Osteoblast (primary cell): ENCODE measurements around the gene LRRN2. TPM values are rescaled to one million over a fixed set of nuclear protein-coding genes. Genes with fewer than 3 reads are reported as not detected.

Experiments used
- DNase-seq: peaks from one replicate; pipeline ENCODE4 v3.0.0; 2011; ENCODE audit warnings: low spot score, mixed read lengths; ENCODE audit not compliant: insufficient read length; ENCODE audit errors: missing footprints
- H2AFZ ChIP-seq: 2 replicates; pipeline ENCODE4 v1.6.0; 2011; ENCODE audit warnings: mild to moderate bottlenecking, low read length
- H3K27ac ChIP-seq: 2 replicates; pipeline ENCODE4 v1.5.1; 2011; ENCODE audit warnings: mild to moderate bottlenecking, low read depth, low read length, moderate library complexity
- H3K27me3 ChIP-seq: 2 replicates; pipeline ENCODE4 v1.6.0; 2012; ENCODE audit warnings: mild to moderate bottlenecking, control low read depth, inconsistent platforms, low read length, moderate library complexity; ENCODE audit not compliant: insufficient read depth
- H3K36me3 ChIP-seq: 2 replicates; pipeline ENCODE4 v1.5.1; 2011; ENCODE audit warnings: mild to moderate bottlenecking, low read length, control low read depth, moderate library complexity; ENCODE audit not compliant: insufficient read depth
- H3K4me1 ChIP-seq: 2 replicates; pipeline ENCODE4 v1.5.1; 2011; ENCODE audit warnings: mild to moderate bottlenecking, low read length, control low read depth, moderate library complexity; ENCODE audit not compliant: insufficient read depth
- H3K4me2 ChIP-seq: 2 replicates; pipeline ENCODE4 v1.6.0; 2011; ENCODE audit warnings: mild to moderate bottlenecking, low read length; ENCODE audit not compliant: insufficient read depth
- H3K4me3 ChIP-seq: fragments of 200-600 bp; sonication (generic); 3 replicates; pipeline ENCODE4 v1.5.1; 2012; ENCODE audit warnings: mild to moderate bottlenecking, low read length, inconsistent platforms; ENCODE audit not compliant: insufficient read depth
- H3K79me2 ChIP-seq: 2 replicates; pipeline ENCODE4 v1.6.0; 2012; ENCODE audit warnings: mild to moderate bottlenecking, low read length, control low read depth, inconsistent platforms; ENCODE audit not compliant: insufficient read depth
- H3K9me3 ChIP-seq: 2 replicates; pipeline ENCODE4 v1.5.1; 2011; ENCODE audit warnings: low read depth, low read length, control low read depth
- H4K20me1 ChIP-seq: 2 replicates; pipeline ENCODE4 v1.6.0; 2012; ENCODE audit warnings: mild to moderate bottlenecking, low read length, control low read depth; ENCODE audit not compliant: insufficient read depth
- total RNA-seq: library from RNA; depleted of rRNA; stranded (reverse); fragments of >200 nt; gene quantifications from 2 replicates; pipeline ENCODE4 v1.2.3, GENCODE V29; 2012
- TF ChIP-seq, protein P1 (sequence below): IDR thresholded peaks from 2 replicates; pipeline ENCODE4 v1.5.1; 2011; ENCODE audit warnings: mild to moderate bottlenecking, low read depth, low read length, moderate library complexity; ENCODE audit errors: extremely low read depth

The LRRN2 gene
- total RNA-seq, 1 donor: under 0.01 TPM

DNA sequence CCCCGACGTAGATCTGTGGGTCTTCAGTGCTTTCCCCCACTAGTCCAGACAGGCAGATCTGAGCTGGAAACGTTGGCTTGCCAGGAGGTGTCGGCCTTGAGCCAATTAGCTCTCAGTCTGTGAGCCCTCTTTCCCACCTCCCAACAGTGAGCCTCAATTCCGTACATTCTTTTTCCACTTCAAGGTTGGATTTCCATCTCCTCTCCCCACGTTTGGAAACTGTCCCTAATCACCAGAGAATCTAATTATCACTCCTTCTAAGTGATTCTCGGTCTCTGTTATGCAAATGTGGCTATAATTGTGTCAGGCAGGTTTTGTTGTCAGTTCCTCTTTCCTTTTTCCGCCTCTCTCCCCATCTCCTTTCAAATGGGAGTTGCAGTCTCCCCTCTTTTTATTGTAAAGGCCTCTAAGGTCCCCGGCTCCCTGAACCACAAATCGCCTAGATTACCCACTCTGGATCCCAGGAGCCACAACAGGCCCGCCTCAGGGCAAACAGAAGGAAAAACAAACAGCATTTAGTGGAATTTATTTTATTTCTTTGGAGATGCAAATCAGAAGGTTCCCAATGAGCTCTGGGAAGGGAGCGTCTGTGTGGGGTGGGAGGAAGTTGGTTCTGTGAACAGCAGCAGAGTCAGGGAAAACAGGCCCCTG, 29.4 kb upstream of the LRRN2 start:
- DNase-seq: peak; percentile 19
- no peak overlapping the region for H3K27ac ChIP-seq
- peaks cover 57% of the 10 kb centered on the region for H3K27me3 ChIP-seq

DNA sequence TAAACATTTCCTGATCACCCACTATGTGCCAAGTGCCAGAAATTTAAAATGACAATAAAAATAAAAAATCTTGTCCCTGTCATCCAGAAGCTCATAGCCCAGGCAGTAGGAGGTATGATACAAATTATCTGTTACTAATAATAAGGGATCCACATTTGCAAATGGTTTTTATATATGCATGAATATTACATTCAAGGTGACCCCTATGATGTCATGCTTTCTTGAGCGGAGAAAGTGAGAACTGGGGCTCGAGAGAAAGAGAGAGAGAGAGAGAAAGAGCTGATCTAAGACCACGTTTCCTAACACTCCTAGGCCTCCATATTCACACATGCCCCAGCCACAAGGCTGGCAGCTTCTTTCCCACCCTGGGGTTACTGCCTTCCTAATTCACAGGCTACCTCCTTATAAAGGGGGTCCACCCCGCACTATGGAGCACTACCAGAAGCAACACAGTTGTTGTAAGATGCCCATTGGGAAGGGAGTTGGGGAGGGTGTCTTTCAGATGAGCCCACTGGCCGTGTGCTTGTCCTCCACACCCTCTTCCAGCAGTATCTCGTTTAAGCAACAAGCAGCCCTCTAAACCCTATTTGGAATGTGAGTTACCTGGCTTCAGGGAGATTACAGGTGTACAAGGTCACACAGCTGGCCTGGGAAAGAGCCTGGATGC, 28.8 kb upstream of the LRRN2 start:
- Histone ChIP-seq H3K9me3 (no peaks in the 10 kb centered on the region), H2AFZ (no peak overlapping the region), H3K4me2 (no peak overlapping the region), H3K27ac (no peak overlapping the region), H3K4me3 (no peak overlapping the region), H3K36me3 (no peaks in the 10 kb centered on the region), H3K27me3 (peaks cover 62% of the 10 kb centered on the region), H4K20me1 (no peaks in the 10 kb centered on the region), H3K79me2 (no peaks in the 10 kb centered on the region), H3K4me1 (no peaks in the 10 kb centered on the region)
- TF ChIP-seq, protein P1, sequence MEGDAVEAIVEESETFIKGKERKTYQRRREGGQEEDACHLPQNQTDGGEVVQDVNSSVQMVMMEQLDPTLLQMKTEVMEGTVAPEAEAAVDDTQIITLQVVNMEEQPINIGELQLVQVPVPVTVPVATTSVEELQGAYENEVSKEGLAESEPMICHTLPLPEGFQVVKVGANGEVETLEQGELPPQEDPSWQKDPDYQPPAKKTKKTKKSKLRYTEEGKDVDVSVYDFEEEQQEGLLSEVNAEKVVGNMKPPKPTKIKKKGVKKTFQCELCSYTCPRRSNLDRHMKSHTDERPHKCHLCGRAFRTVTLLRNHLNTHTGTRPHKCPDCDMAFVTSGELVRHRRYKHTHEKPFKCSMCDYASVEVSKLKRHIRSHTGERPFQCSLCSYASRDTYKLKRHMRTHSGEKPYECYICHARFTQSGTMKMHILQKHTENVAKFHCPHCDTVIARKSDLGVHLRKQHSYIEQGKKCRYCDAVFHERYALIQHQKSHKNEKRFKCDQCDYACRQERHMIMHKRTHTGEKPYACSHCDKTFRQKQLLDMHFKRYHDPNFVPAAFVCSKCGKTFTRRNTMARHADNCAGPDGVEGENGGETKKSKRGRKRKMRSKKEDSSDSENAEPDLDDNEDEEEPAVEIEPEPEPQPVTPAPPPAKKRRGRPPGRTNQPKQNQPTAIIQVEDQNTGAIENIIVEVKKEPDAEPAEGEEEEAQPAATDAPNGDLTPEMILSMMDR: no peak
- peak; percentile 68 for DNase-seq

More for the DNA sequence above, 29.4 kb upstream of the LRRN2 start:
- TF ChIP-seq, protein P1: no peak
- no peaks in the 10 kb centered on the region for H3K79me2 ChIP-seq
- no peaks in the 10 kb centered on the region for H3K9me3 ChIP-seq
- H4K20me1 ChIP-seq: no peaks in the 10 kb centered on the region
- no peak overlapping the region for H2AFZ ChIP-seq
- H3K4me2 ChIP-seq: no peak overlapping the region
- H3K4me1 ChIP-seq: no peaks in the 10 kb centered on the region
- H3K36me3 ChIP-seq: no peaks in the 10 kb centered on the region
- no peak overlapping the region for H3K4me3 ChIP-seq

DNA sequence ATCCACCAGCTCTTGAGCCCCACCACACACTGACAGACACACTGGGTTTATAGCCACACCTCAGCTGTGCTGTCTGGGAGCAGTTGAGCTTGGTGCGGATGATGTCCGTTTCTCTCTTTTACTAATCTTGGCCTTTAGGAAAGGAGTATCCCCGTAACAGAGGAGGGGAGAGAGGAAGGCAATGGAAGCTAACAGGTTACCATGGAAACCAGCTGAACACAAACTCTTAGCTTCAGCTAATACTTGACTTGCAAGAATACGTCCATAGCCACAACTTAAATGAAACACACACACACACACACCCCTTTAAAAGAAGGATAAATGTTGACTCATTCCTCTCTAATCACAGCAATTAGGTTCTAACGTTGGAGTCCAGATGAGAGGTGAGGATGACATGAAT, 28.0 kb upstream of the LRRN2 start:
- no peaks in the 10 kb centered on the region for H3K4me1 ChIP-seq
- H3K9me3 ChIP-seq: no peaks in the 10 kb centered on the region
- no peak overlapping the region for H3K27ac ChIP-seq
- H3K4me3 ChIP-seq: no peak overlapping the region
- peak; percentile 31 for DNase-seq
- TF ChIP-seq, protein P1: no peak
- no peak overlapping the region for H3K4me2 ChIP-seq
- H3K27me3 ChIP-seq: peaks cover 61% of the 10 kb centered on the region
- H3K79me2 ChIP-seq: no peaks in the 10 kb centered on the region
- no peaks in the 10 kb centered on the region for H3K36me3 ChIP-seq
- H2AFZ ChIP-seq: no peak overlapping the region
- no peaks in the 10 kb centered on the region for H4K20me1 ChIP-seq

DNA sequence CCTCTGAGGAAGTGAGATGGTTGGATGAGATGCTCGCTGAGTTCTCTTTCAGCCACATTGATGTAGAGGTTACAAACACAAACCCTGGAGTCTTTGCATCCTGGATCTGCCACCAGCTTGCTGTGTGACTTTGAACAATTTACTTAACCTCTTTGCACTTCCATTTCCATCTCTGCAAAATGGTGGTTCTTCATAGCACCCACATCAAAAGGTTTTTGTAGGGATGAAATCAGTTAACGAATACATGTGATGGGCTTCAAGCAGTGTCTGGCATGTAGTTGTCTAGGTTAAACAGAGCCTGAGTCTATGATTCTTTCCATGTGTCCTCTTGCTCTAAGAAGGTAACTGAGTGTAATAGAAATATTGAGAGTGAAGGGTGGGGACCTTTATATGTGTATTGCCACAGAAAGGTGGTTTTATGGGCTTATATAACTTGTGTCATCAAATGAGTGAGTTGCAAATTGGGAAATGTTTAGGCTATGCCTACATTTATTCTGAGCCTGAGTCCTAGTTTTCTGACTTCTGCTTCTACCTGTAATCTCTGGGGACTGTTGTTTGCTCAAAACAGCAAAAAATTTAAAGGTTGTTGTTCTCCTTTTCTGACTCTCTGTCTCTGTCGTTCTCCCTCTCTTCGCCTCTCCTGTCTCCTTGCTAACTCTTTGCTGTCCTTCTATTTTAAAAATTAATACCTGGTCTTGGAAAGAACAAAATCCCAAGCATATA, 27.3 kb upstream of the LRRN2 start:
- Histone ChIP-seq H3K27ac (no peak overlapping the region), H3K4me3 (no peak overlapping the region), H3K36me3 (no peaks in the 10 kb centered on the region), H2AFZ (no peak overlapping the region), H4K20me1 (no peaks in the 10 kb centered on the region), H3K4me2 (no peak overlapping the region), H3K79me2 (no peaks in the 10 kb centered on the region), H3K27me3 (peaks cover 61% of the 10 kb centered on the region), H3K4me1 (no peaks in the 10 kb centered on the region), H3K9me3 (no peaks in the 10 kb centered on the region)
- TF ChIP-seq, protein P1: no peak
- peak; percentile 15 for DNase-seq
